MM.1S (cell line): Measurements from ENCODE around the gene SWT1.

Experiments
- DNase-seq: peaks from one replicate; pipeline ENCODE4 v3.0.0-alpha.2; 2015
- H2AFZ ChIP-seq: fragments of 300-600 bp; sonication (generic); 2 replicates; pipeline ENCODE4 v1.6.0; 2016; ENCODE audit warnings: antibody characterized with exemption, low read length
- H3F3A ChIP-seq: fragments of 300-600 bp; sonication (generic); 2 replicates; pipeline ENCODE4 v1.6.1; 2016; ENCODE audit warnings: mild to moderate bottlenecking, antibody characterized with exemption, low read length, moderate library complexity, mixed read lengths; ENCODE audit not compliant: insufficient read depth
- H3K27ac ChIP-seq: fragments of 300-600 bp; sonication (generic); 2 replicates; pipeline ENCODE4 v1.5.1; 2016; ENCODE audit warnings: mild to moderate bottlenecking, low read length
- H3K27me3 ChIP-seq: fragments of 300-600 bp; sonication (generic); replicated peaks from 2 replicates; pipeline ENCODE4 v1.6.0; 2016; ENCODE audit warnings: low read length; ENCODE audit not compliant: insufficient read depth
- H3K36me3 ChIP-seq: fragments of 300-600 bp; sonication (generic); replicated peaks from 2 replicates; pipeline ENCODE4 v1.6.1; 2016; ENCODE audit warnings: mild to moderate bottlenecking, low read length, mixed read lengths; ENCODE audit not compliant: insufficient read depth
- H3K4me1 ChIP-seq: fragments of 300-600 bp; sonication (generic); 2 replicates; pipeline ENCODE4 v1.6.1; 2016; ENCODE audit warnings: low read length, mixed read lengths
- H3K4me2 ChIP-seq: fragments of 300-600 bp; sonication (generic); 2 replicates; pipeline ENCODE4 v1.6.0; 2016; ENCODE audit warnings: low read depth, low read length
- H3K4me3 ChIP-seq: fragments of 300-600 bp; sonication (generic); 2 replicates; pipeline ENCODE4 v1.5.1; 2016; ENCODE audit warnings: low read length, mixed read lengths
- H3K79me2 ChIP-seq: fragments of 300-600 bp; sonication (generic); 2 replicates; pipeline ENCODE4 v1.6.1; 2016; ENCODE audit warnings: mixed run types, low read length, mixed read lengths
- H3K9ac ChIP-seq: fragments of 300-600 bp; sonication (generic); 2 replicates; pipeline ENCODE4 v1.6.1; 2016; ENCODE audit warnings: low read length, mixed read lengths
- H3K9me2 ChIP-seq: fragments of 300-600 bp; sonication (generic); replicated peaks from 2 replicates; pipeline ENCODE4 v1.6.1; 2016; ENCODE audit warnings: mild to moderate bottlenecking, low read length, mixed read lengths; ENCODE audit not compliant: insufficient read depth
- H3K9me3 ChIP-seq: fragments of 300-600 bp; sonication (generic); replicated peaks from 2 replicates; pipeline ENCODE4 v1.6.1; 2016; ENCODE audit warnings: mild to moderate bottlenecking, low read length, mixed read lengths; ENCODE audit not compliant: insufficient read depth
- H4K20me1 ChIP-seq: fragments of 300-600 bp; sonication (generic); 2 replicates; pipeline ENCODE4 v1.6.1; 2016; ENCODE audit warnings: mild to moderate bottlenecking, low read length, moderate library complexity, mixed read lengths; ENCODE audit not compliant: insufficient read depth
- EZH2 ChIP-seq: fragments of 300-600 bp; sonication (generic); optimal IDR thresholded peaks from 2 replicates; pipeline ENCODE3; 2017; ENCODE audit warnings: low read depth, mild to moderate bottlenecking, antibody characterized with exemption, low read length, mixed read lengths
- EZH2phosphoT487 ChIP-seq: fragments of 300-600 bp; sonication (generic); IDR thresholded peaks from 2 replicates; pipeline ENCODE4 v1.6.1; 2018; ENCODE audit warnings: antibody characterized with exemption, low read length
- TF ChIP-seq, protein P1 (sequence below): fragments of 300-600 bp; sonication (generic); IDR thresholded peaks from 2 replicates; pipeline ENCODE4 v1.5.1; 2016; ENCODE audit warnings: antibody characterized with exemption, low read length, mixed read lengths

SWT1 gene

GRCh38 chr1:185263292-185263691 is 106.3 kb downstream of the SWT1 start:
- no peaks in the 10 kb centered on the region for H3K4me1 ChIP-seq
- no peaks in the 10 kb centered on the region for H3K9me2 ChIP-seq

GRCh38 chr1:185263780-185264179 is 106.8 kb downstream of the SWT1 start:
- no peaks in the 10 kb centered on the region for H3F3A ChIP-seq
- H3K4me3 ChIP-seq: no peak overlapping the region
- H3K27me3 ChIP-seq: no peaks in the 10 kb centered on the region
- DNase-seq: no peak
- no peaks in the 10 kb centered on the region for H4K20me1 ChIP-seq
- H3K9ac ChIP-seq: no peak overlapping the region
- H3K36me3 ChIP-seq: no peaks in the 10 kb centered on the region
- no peaks in the 10 kb centered on the region for H3K79me2 ChIP-seq
- H3K9me2 ChIP-seq: no peaks in the 10 kb centered on the region
- no peak overlapping the region for H3K4me2 ChIP-seq
- H3K27ac ChIP-seq: no peak overlapping the region
- no peak overlapping the region for H2AFZ ChIP-seq
- H3K9me3 ChIP-seq: no peaks in the 10 kb centered on the region
- H3K4me1 ChIP-seq: no peaks in the 10 kb centered on the region
- TF ChIP-seq EZH2phosphoT487 (no peak), EZH2 (no peak)
- TF ChIP-seq, protein P1, sequence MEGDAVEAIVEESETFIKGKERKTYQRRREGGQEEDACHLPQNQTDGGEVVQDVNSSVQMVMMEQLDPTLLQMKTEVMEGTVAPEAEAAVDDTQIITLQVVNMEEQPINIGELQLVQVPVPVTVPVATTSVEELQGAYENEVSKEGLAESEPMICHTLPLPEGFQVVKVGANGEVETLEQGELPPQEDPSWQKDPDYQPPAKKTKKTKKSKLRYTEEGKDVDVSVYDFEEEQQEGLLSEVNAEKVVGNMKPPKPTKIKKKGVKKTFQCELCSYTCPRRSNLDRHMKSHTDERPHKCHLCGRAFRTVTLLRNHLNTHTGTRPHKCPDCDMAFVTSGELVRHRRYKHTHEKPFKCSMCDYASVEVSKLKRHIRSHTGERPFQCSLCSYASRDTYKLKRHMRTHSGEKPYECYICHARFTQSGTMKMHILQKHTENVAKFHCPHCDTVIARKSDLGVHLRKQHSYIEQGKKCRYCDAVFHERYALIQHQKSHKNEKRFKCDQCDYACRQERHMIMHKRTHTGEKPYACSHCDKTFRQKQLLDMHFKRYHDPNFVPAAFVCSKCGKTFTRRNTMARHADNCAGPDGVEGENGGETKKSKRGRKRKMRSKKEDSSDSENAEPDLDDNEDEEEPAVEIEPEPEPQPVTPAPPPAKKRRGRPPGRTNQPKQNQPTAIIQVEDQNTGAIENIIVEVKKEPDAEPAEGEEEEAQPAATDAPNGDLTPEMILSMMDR: no peak

More at GRCh38 chr1:185263292-185263691, 106.3 kb downstream of the SWT1 start:
- Histone ChIP-seq H3K4me2 (no peak overlapping the region), H4K20me1 (no peaks in the 10 kb centered on the region), H3K9me3 (no peaks in the 10 kb centered on the region), H2AFZ (no peak overlapping the region), H3K9ac (no peak overlapping the region), H3K79me2 (no peaks in the 10 kb centered on the region), H3K27ac (no peak overlapping the region), H3F3A (no peaks in the 10 kb centered on the region), H3K36me3 (no peaks in the 10 kb centered on the region), H3K27me3 (no peaks in the 10 kb centered on the region), H3K4me3 (no peak overlapping the region)
- no peak for TF ChIP-seq EZH2
- TF ChIP-seq EZH2phosphoT487: no peak
- TF ChIP-seq, protein P1: no peak
- no peak for DNase-seq

GRCh38 chr1:185265314-185265713 is 108.3 kb downstream of the SWT1 start:
- Histone ChIP-seq H3K27ac (no peak overlapping the region), H3K4me2 (no peak overlapping the region), H4K20me1 (no peaks in the 10 kb centered on the region), H3K4me3 (no peak overlapping the region), H3F3A (no peaks in the 10 kb centered on the region), H2AFZ (no peak overlapping the region), H3K4me1 (no peaks in the 10 kb centered on the region), H3K79me2 (no peaks in the 10 kb centered on the region), H3K36me3 (no peaks in the 10 kb centered on the region), H3K9me3 (no peaks in the 10 kb centered on the region), H3K9me2 (no peaks in the 10 kb centered on the region), H3K27me3 (no peaks in the 10 kb centered on the region), H3K9ac (no peak overlapping the region)
- no peak for DNase-seq
- TF ChIP-seq, protein P1: no peak
- TF ChIP-seq EZH2: no peak
- TF ChIP-seq EZH2phosphoT487: no peak
